Measurements from ENCODE around the gene CAMKMT. TPM values are rescaled to one million over a fixed set of nuclear protein-coding genes. Genes with fewer than 3 reads are reported as not detected.

Gene CAMKMT
- polyA plus RNA-seq (2013), result 5.9 and 6.0 TPM in 2 replicates

GRCh38 chr2:44361330-44362206, at the start of gene CAMKMT, which contains the start of gene PREPL:
Gene CAMKMT (plus strand): TSS chr2:44361947.
Gene PREPL (minus strand): TSS chr2:44361494. CDS start chr2:44346342, 15,152 bp downstream.
- no peak within 1 kb of the TSS for H2AK5ac ChIP-seq (ENCODE audit: low read length)
- no CpG with 5 or more reads among the region's 57 CpGs for WGBS (ENCODE audit: extremely low coverage, insufficient coverage, insufficient read length)
- peak within 1 kb of the TSS; percentile 63 for H4K12ac ChIP-seq (ENCODE audit: low read depth, low read length)
- H3K79me1 ChIP-seq (ENCODE audit: low read length), result peaks cover 10% of the 10 kb centered on the region
- no peak within 1 kb of the TSS for H3K23ac ChIP-seq (ENCODE audit: low read length)
- peak within 1 kb of the TSS; percentile 83 for H4K8ac ChIP-seq (ENCODE audit: low read depth, low read length)
- no peaks in the 10 kb centered on the region for H3K79me2 ChIP-seq (ENCODE audit: control insufficient read depth, insufficient read depth, low read length, poor library complexity)
- H3K4me3 ChIP-seq (ENCODE audit: low read depth, low read length), result peak within 1 kb of the TSS; percentile 85
- DNase-seq, result peak; percentile 94 to 99
- H2AFZ ChIP-seq (ENCODE audit: insufficient read depth, low read length, poor library complexity), result peak within 1 kb of the TSS; percentile 73
- H3K27ac ChIP-seq (ENCODE audit: low read depth, low read length), result peak within 1 kb of the TSS; percentile 63
- no peak within 1 kb of the TSS for H2BK12ac ChIP-seq (ENCODE audit: low read length)
- no peaks in the 10 kb centered on the region for H3K9me3 ChIP-seq (ENCODE audit: insufficient read depth, low read depth, low read length)
- H3K18ac ChIP-seq (ENCODE audit: low read length), result peak within 1 kb of the TSS; percentile 22
- H3K4ac ChIP-seq (ENCODE audit: low read depth, low read length), result peak within 1 kb of the TSS; percentile 42
- peaks cover 0 to 2% of the 10 kb centered on the region in 2 experiments for H3K36me3 ChIP-seq (ENCODE audit: control insufficient read depth in 1 of 2, insufficient read depth in 2 of 2, low read length in 2 of 2)
- peak within 1 kb of the TSS; percentile 78 for H4K91ac ChIP-seq (ENCODE audit: low read depth, low read length)
- H2BK5ac ChIP-seq (ENCODE audit: low read depth, low read length, poor library complexity), result peak within 1 kb of the TSS; percentile 92
- H3K4me1 ChIP-seq (ENCODE audit: control insufficient read depth in 1 of 2, insufficient read depth in 2 of 2, low read length in 2 of 2), result peaks cover 0 to 2% of the 10 kb centered on the region in 2 experiments
- peak within 1 kb of the TSS; percentile 76 for H3K14ac ChIP-seq (ENCODE audit: low read length)
- no peaks in the 10 kb centered on the region for H3K27me3 ChIP-seq (ENCODE audit: insufficient read depth, low read length)
- peak within 1 kb of the TSS; percentile 24 for H3K9ac ChIP-seq (ENCODE audit: low read length)
- H3K4me2 ChIP-seq (ENCODE audit: low read length), result peak within 1 kb of the TSS; percentile 83
- peak within 1 kb of the TSS; percentile 62 for H2BK120ac ChIP-seq (ENCODE audit: insufficient read depth, low read length, poor library complexity)

- H3K27ac ChIP-seq (ENCODE audit: low read depth, low read length), result no peak overlapping the region
- H2AFZ ChIP-seq (ENCODE audit: insufficient read depth, low read length, poor library complexity), result no peak overlapping the region
- no peak overlapping the region for H3K4ac ChIP-seq (ENCODE audit: low read depth, low read length)
- H3K14ac ChIP-seq (ENCODE audit: low read length), result no peak overlapping the region
- H2BK12ac ChIP-seq (ENCODE audit: low read length), result no peak overlapping the region
- no peaks in the 10 kb centered on the region for H3K79me2 ChIP-seq (ENCODE audit: control insufficient read depth, insufficient read depth, low read length, poor library complexity)
- H3K36me3 ChIP-seq (ENCODE audit: control insufficient read depth in 1 of 2, insufficient read depth in 2 of 2, low read length in 2 of 2), result peaks cover 3 to 7% of the 10 kb centered on the region in 2 experiments
- H3K4me3 ChIP-seq (ENCODE audit: low read depth, low read length), result no peak overlapping the region
- H3K27me3 ChIP-seq (ENCODE audit: insufficient read depth, low read length), result no peaks in the 10 kb centered on the region
- no peaks in the 10 kb centered on the region for H3K4me1 ChIP-seq (ENCODE audit: control insufficient read depth in 1 of 2, insufficient read depth in 2 of 2, low read length in 2 of 2)
- H4K91ac ChIP-seq (ENCODE audit: low read depth, low read length), result no peak overlapping the region
- no peak overlapping the region for H3K9ac ChIP-seq (ENCODE audit: low read length)
- no peak overlapping the region for H2AK5ac ChIP-seq (ENCODE audit: low read length)
- H3K18ac ChIP-seq (ENCODE audit: low read length), result no peak overlapping the region
- no peak overlapping the region for H2BK120ac ChIP-seq (ENCODE audit: insufficient read depth, low read length, poor library complexity)
- H4K12ac ChIP-seq (ENCODE audit: low read depth, low read length), result no peak overlapping the region
- H3K23ac ChIP-seq (ENCODE audit: low read length), result no peak overlapping the region
- no peak overlapping the region for H3K4me2 ChIP-seq (ENCODE audit: low read length)
- H2BK5ac ChIP-seq (ENCODE audit: low read depth, low read length, poor library complexity), result no peak overlapping the region
- peaks cover 5% of the 10 kb centered on the region for H3K9me3 ChIP-seq (ENCODE audit: insufficient read depth, low read depth, low read length)
- H4K8ac ChIP-seq (ENCODE audit: low read depth, low read length), result no peak overlapping the region
- no peak for DNase-seq
- H3K79me1 ChIP-seq (ENCODE audit: low read length), result no peaks in the 10 kb centered on the region
These were observed 47.4 kb upstream of the CAMKMT start for GRCh38 chr2:44314362-44314761.

- Histone ChIP-seq H3K14ac (ENCODE audit: low read length) (no peak overlapping the region), H3K4me3 (ENCODE audit: low read depth, low read length) (no peak overlapping the region), H2BK12ac (ENCODE audit: low read length) (no peak overlapping the region), H3K4ac (ENCODE audit: low read depth, low read length) (no peak overlapping the region), H4K91ac (ENCODE audit: low read depth, low read length) (no peak overlapping the region), H3K79me2 (ENCODE audit: control insufficient read depth, insufficient read depth, low read length, poor library complexity) (no peaks in the 10 kb centered on the region), H3K36me3 (ENCODE audit: control insufficient read depth in 1 of 2, insufficient read depth in 2 of 2, low read length in 2 of 2) (peaks cover under 1 to 5% of the 10 kb centered on the region in 2 experiments), H3K79me1 (ENCODE audit: low read length) (no peaks in the 10 kb centered on the region), H3K4me1 (ENCODE audit: control insufficient read depth in 1 of 2, insufficient read depth in 2 of 2, low read length in 2 of 2) (no peaks in the 10 kb centered on the region), H4K12ac (ENCODE audit: low read depth, low read length) (no peak overlapping the region), H3K18ac (ENCODE audit: low read length) (no peak overlapping the region), H2AFZ (ENCODE audit: insufficient read depth, low read length, poor library complexity) (no peak overlapping the region), H3K9me3 (ENCODE audit: insufficient read depth, low read depth, low read length) (no peaks in the 10 kb centered on the region), H2BK5ac (ENCODE audit: low read depth, low read length, poor library complexity) (no peak overlapping the region), H3K4me2 (ENCODE audit: low read length) (no peak overlapping the region), H3K27ac (ENCODE audit: low read depth, low read length) (no peak overlapping the region), H4K8ac (ENCODE audit: low read depth, low read length) (no peak overlapping the region), H2BK120ac (ENCODE audit: insufficient read depth, low read length, poor library complexity) (no peak overlapping the region), H3K23ac (ENCODE audit: low read length) (no peak overlapping the region), H2AK5ac (ENCODE audit: low read length) (no peak overlapping the region), H3K9ac (ENCODE audit: low read length) (no peak overlapping the region), H3K27me3 (ENCODE audit: insufficient read depth, low read length) (no peaks in the 10 kb centered on the region)
- no peak for DNase-seq
These were observed 45.8 kb upstream of the CAMKMT start for GRCh38 chr2:44315945-44316344.

GRCh38 chr2:44320832-44321231, 40.9 kb upstream of the CAMKMT start:
- no peaks in the 10 kb centered on the region for H3K79me1 ChIP-seq (ENCODE audit: low read length)
- H2AK5ac ChIP-seq (ENCODE audit: low read length), result no peak overlapping the region
- H3K27ac ChIP-seq (ENCODE audit: low read depth, low read length), result no peak overlapping the region
- H3K36me3 ChIP-seq (ENCODE audit: control insufficient read depth in 1 of 2, insufficient read depth in 2 of 2, low read length in 2 of 2), result peaks cover 3 to 13% of the 10 kb centered on the region in 2 experiments
- H2BK5ac ChIP-seq (ENCODE audit: low read depth, low read length, poor library complexity), result no peak overlapping the region
- H3K14ac ChIP-seq (ENCODE audit: low read length), result no peak overlapping the region
- no peaks in the 10 kb centered on the region for H3K9me3 ChIP-seq (ENCODE audit: insufficient read depth, low read depth, low read length)
- H3K27me3 ChIP-seq (ENCODE audit: insufficient read depth, low read length), result no peaks in the 10 kb centered on the region
- no peak for DNase-seq
- no peak overlapping the region for H3K4me2 ChIP-seq (ENCODE audit: low read length)
- no CpG with 5 or more reads among the region's 1 CpG for WGBS (ENCODE audit: extremely low coverage, insufficient coverage, insufficient read length)
- no peak overlapping the region for H2BK120ac ChIP-seq (ENCODE audit: insufficient read depth, low read length, poor library complexity)
- H3K4me3 ChIP-seq (ENCODE audit: low read depth, low read length), result no peak overlapping the region
- H3K4ac ChIP-seq (ENCODE audit: low read depth, low read length), result no peak overlapping the region
- no peak overlapping the region for H4K12ac ChIP-seq (ENCODE audit: low read depth, low read length)
- H4K91ac ChIP-seq (ENCODE audit: low read depth, low read length), result no peak overlapping the region
- H3K79me2 ChIP-seq (ENCODE audit: control insufficient read depth, insufficient read depth, low read length, poor library complexity), result no peaks in the 10 kb centered on the region
- H3K18ac ChIP-seq (ENCODE audit: low read length), result no peak overlapping the region
- H3K9ac ChIP-seq (ENCODE audit: low read length), result no peak overlapping the region
- no peak overlapping the region for H2BK12ac ChIP-seq (ENCODE audit: low read length)
- no peak overlapping the region for H4K8ac ChIP-seq (ENCODE audit: low read depth, low read length)
- H3K4me1 ChIP-seq (ENCODE audit: control insufficient read depth in 1 of 2, insufficient read depth in 2 of 2, low read length in 2 of 2), result no peaks in the 10 kb centered on the region
- no peak overlapping the region for H3K23ac ChIP-seq (ENCODE audit: low read length)
- no peak overlapping the region for H2AFZ ChIP-seq (ENCODE audit: insufficient read depth, low read length, poor library complexity)

Data from trophoblast cell (in vitro differentiated cells and primary cell).